ENCODE measurements around the gene CFAP65.
A peak's percentile ranks its signal among the peaks of the same experiment; 100 is the strongest.

Gene CFAP65

DNA sequence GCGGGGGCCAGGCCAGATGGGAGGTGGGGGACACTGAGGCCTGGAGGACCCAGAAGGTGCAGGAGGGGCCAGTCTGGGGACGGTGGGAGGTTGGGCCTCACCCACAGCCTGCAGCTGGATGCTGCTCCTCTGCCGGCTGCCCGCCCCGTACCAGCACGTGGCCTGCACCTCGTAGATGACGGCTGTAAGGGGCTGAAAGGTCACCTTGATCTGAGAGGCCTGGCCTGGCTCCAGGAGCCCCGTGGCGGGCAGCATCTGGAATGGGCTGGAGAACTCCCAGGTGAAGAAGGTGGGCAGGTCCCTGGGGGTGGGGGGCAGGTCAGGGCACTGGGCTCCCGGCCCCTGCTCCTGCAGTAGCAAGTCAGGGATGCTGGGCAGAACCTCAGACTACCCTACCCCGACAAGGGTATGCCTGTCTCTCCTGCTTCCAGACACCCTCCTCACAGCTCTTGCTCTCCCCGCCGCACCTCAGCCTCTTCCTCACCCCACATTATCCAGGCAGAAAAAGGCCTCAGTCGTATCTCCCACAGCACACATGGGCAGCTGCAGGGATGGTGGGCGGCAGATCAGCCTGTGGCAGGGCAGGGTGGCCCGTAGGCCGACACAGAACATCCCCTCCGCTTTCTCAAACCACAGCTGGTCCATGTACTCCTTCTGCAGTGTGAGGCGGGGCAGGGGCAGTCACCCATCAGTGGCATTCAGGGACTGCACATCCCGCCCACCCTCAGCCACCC is 10.1 kb downstream of the CFAP65 start:
- no peak overlapping the region for H3K9ac ChIP-seq (ENCODE audit: low read length)
- no CpG with 5 or more reads among the region's 21 CpGs for WGBS (ENCODE audit: extremely low coverage, insufficient coverage, low lambda C conversion rate)
- no peak overlapping the region for H2BK120ac ChIP-seq (ENCODE audit: low read depth, low read length)
- no peaks in the 10 kb centered on the region for H3K79me2 ChIP-seq (ENCODE audit: control insufficient read depth, insufficient read depth, low read length)
- no peak overlapping the region for H2BK15ac ChIP-seq (replicated peaks; ENCODE audit: low read depth)
- no peak overlapping the region for H2AK5ac ChIP-seq (ENCODE audit: low read length)
- no peak overlapping the region for H3K27ac ChIP-seq (ENCODE audit: low read depth, low read length)
- H2BK5ac ChIP-seq (ENCODE audit: low read length) = no peak overlapping the region
- no peak overlapping the region for H4K8ac ChIP-seq (ENCODE audit: low read depth, low read length)
- no peak overlapping the region for H3K56ac ChIP-seq (ENCODE audit: low read length)
- no peak overlapping the region for H3K4ac ChIP-seq (ENCODE audit: low read depth, low read length)
- H3K4me2 ChIP-seq (ENCODE audit: low read length) = no peak overlapping the region
- DNase-seq = no peak
- H4K5ac ChIP-seq (ENCODE audit: low read length) = no peak overlapping the region
- no peaks in the 10 kb centered on the region for H3K36me3 ChIP-seq (ENCODE audit: control insufficient read depth, insufficient read depth, low read length)
- no peak overlapping the region for H3K18ac ChIP-seq (ENCODE audit: low read length)
- no peaks in the 10 kb centered on the region for H3K79me1 ChIP-seq (ENCODE audit: low read length)
- H3K4me3 ChIP-seq (ENCODE audit: low read length) = no peak overlapping the region
- no peak overlapping the region for H3K23ac ChIP-seq (ENCODE audit: low read length)
- H3K27me3 ChIP-seq (ENCODE audit: insufficient read depth, low read length, poor library complexity) = no peaks in the 10 kb centered on the region
- no peaks in the 10 kb centered on the region for H3K4me1 ChIP-seq (ENCODE audit: control insufficient read depth, low read depth, low read length)

DNA sequence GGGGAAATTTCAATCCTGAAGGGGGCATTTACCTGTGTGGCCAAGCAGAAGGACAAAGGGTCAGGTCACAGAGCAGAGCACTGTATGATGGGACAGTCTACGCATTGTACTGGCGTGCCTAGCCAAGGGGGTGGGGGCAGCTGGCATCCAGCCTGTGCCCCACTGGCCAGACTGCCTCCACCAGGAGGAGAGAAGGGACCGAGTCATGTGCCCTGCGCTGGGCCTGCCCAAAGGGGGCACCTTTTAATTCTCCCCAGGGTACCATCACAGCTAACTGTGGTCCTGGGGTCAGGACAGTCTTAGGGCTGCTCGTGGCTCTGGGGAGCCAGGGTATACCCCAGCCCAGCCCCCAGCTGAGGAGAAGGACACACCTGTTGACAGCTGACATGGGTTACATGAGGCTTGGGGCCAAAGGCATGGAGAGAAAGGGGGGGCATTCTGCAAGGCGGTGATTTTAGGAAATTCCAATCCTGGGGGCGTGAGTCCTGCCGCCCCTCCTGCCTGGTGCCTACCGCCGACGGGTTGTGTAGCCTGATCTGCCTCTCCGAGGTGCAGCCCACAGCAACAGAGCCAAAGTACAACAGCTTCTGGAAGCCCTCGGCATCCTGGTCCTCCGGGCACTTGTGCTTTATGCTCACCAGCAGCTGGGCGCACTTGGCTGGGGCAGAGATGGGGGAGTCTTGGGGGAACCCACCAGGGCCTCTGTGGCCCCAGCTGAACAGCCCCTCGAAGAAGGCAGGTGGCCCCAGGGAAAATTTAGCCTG is 11.0 kb downstream of the CFAP65 start:
- no peak overlapping the region for H2BK5ac ChIP-seq (ENCODE audit: low read length)
- DNase-seq = no peak
- no peak overlapping the region for H2AK5ac ChIP-seq (ENCODE audit: low read length)
- H4K5ac ChIP-seq (ENCODE audit: low read length) = no peak overlapping the region
- H3K18ac ChIP-seq (ENCODE audit: low read length) = no peak overlapping the region
- H3K4me3 ChIP-seq (ENCODE audit: low read length) = no peak overlapping the region
- H2BK120ac ChIP-seq (ENCODE audit: low read depth, low read length) = no peak overlapping the region
- no peak overlapping the region for H3K9ac ChIP-seq (ENCODE audit: low read length)
- H4K8ac ChIP-seq (ENCODE audit: low read depth, low read length) = no peak overlapping the region
- H2BK15ac ChIP-seq (replicated peaks; ENCODE audit: low read depth) = no peak overlapping the region
- H3K4me1 ChIP-seq (ENCODE audit: control insufficient read depth, low read depth, low read length) = no peaks in the 10 kb centered on the region
- no CpG with 5 or more reads among the region's 16 CpGs for WGBS (ENCODE audit: extremely low coverage, insufficient coverage, low lambda C conversion rate)
- no peak overlapping the region for H3K4ac ChIP-seq (ENCODE audit: low read depth, low read length)
- no peak overlapping the region for H3K23ac ChIP-seq (ENCODE audit: low read length)
- H3K56ac ChIP-seq (ENCODE audit: low read length) = no peak overlapping the region
- no peak overlapping the region for H3K27ac ChIP-seq (ENCODE audit: low read depth, low read length)
- H3K36me3 ChIP-seq (ENCODE audit: control insufficient read depth, insufficient read depth, low read length) = no peaks in the 10 kb centered on the region
- H3K79me1 ChIP-seq (ENCODE audit: low read length) = no peaks in the 10 kb centered on the region
- no peak overlapping the region for H3K4me2 ChIP-seq (ENCODE audit: low read length)
- no peaks in the 10 kb centered on the region for H3K27me3 ChIP-seq (ENCODE audit: insufficient read depth, low read length, poor library complexity)
- H3K79me2 ChIP-seq (ENCODE audit: control insufficient read depth, insufficient read depth, low read length) = no peaks in the 10 kb centered on the region

DNA sequence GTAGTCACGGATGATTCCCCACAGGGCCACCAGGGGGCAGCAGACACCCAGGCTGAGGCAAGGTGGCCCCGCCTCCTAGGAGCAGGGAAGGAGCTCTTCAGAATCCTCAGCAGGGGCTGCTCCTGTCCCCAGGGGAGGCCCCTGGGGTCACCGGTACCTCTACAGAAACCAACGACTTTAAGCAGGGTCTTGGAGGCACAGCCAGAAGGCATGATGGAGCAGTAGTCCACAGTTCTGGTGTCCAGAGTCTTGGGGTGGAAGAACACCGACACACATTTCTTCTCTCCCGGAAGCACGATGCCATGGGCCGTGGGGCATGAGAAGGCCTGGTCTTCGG is 11.5 kb downstream of the CFAP65 start:
- WGBS (ENCODE audit: extremely low coverage, insufficient coverage, low lambda C conversion rate) = no CpG with 5 or more reads among the region's 9 CpGs
- no peak overlapping the region for H3K4me2 ChIP-seq (ENCODE audit: low read length)
- H3K4me1 ChIP-seq (ENCODE audit: control insufficient read depth, low read depth, low read length) = no peaks in the 10 kb centered on the region
- no peak overlapping the region for H2BK120ac ChIP-seq (ENCODE audit: low read depth, low read length)
- H3K4ac ChIP-seq (ENCODE audit: low read depth, low read length) = no peak overlapping the region
- no peak overlapping the region for H2BK15ac ChIP-seq (replicated peaks; ENCODE audit: low read depth)
- no peak overlapping the region for H2AK5ac ChIP-seq (ENCODE audit: low read length)
- no peak overlapping the region for H2BK5ac ChIP-seq (ENCODE audit: low read length)
- no peak overlapping the region for H3K56ac ChIP-seq (ENCODE audit: low read length)
- no peaks in the 10 kb centered on the region for H3K79me1 ChIP-seq (ENCODE audit: low read length)
- H3K36me3 ChIP-seq (ENCODE audit: control insufficient read depth, insufficient read depth, low read length) = no peaks in the 10 kb centered on the region
- DNase-seq = peak; percentile 85
- no peak overlapping the region for H3K9ac ChIP-seq (ENCODE audit: low read length)
- H3K27ac ChIP-seq (ENCODE audit: low read depth, low read length) = no peak overlapping the region
- H3K79me2 ChIP-seq (ENCODE audit: control insufficient read depth, insufficient read depth, low read length) = no peaks in the 10 kb centered on the region
- no peaks in the 10 kb centered on the region for H3K27me3 ChIP-seq (ENCODE audit: insufficient read depth, low read length, poor library complexity)
- H4K8ac ChIP-seq (ENCODE audit: low read depth, low read length) = no peak overlapping the region
- no peak overlapping the region for H3K4me3 ChIP-seq (ENCODE audit: low read length)
- no peak overlapping the region for H3K18ac ChIP-seq (ENCODE audit: low read length)
- H3K23ac ChIP-seq (ENCODE audit: low read length) = no peak overlapping the region
- no peak overlapping the region for H4K5ac ChIP-seq (ENCODE audit: low read length)

DNA sequence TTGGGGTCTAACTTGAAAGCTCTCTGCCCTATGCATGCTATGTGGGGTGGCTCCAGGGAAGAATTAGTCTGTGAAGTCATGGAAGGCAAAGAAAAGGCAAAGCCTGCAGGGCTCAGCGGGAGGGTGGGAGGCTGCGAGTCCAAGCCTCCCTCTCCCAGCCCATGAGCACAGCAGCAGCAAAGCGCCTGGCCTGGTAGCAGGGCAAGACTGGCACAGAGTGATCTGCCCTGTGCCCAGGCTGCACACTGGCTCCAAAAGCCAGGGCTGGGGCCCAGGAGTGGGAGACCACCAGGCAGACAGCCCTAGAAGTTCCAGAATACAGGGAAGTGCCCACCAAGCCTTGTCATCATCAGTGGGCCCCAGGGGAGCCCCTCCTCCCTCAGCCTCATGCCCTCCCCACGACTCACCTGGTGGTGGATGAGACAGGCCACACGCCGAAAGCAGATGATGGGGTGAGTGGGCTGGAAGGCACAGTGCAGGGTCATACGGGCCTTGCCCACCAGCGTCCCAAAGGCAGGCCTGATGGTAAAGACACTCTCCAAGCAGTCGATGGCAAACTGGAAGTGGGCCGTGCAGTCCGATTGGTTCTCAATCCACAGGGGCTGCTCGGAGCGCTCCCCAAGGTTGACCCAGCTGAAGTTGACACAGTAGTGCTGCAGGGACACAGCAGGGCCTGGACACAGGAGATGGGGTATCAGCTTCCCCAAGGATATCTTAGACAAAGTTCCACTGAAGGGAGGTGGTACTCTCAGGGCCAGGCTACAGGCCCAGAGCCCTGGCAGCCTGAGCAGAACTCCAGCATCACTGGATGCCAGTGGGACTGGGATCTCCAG is 12.1 kb downstream of the CFAP65 start:
- Histone ChIP-seq H3K23ac (ENCODE audit: low read length) (no peak overlapping the region), H3K27me3 (ENCODE audit: insufficient read depth, low read length, poor library complexity) (no peaks in the 10 kb centered on the region), H2BK15ac (replicated peaks; ENCODE audit: low read depth) (no peak overlapping the region), H4K8ac (ENCODE audit: low read depth, low read length) (no peak overlapping the region), H4K5ac (ENCODE audit: low read length) (no peak overlapping the region), H2BK5ac (ENCODE audit: low read length) (no peak overlapping the region), H3K4me1 (ENCODE audit: control insufficient read depth, low read depth, low read length) (no peaks in the 10 kb centered on the region), H2AK5ac (ENCODE audit: low read length) (no peak overlapping the region), H3K79me1 (ENCODE audit: low read length) (no peaks in the 10 kb centered on the region), H3K4ac (ENCODE audit: low read depth, low read length) (no peak overlapping the region), H3K79me2 (ENCODE audit: control insufficient read depth, insufficient read depth, low read length) (no peaks in the 10 kb centered on the region), H2BK120ac (ENCODE audit: low read depth, low read length) (no peak overlapping the region), H3K9ac (ENCODE audit: low read length) (no peak overlapping the region), H3K36me3 (ENCODE audit: control insufficient read depth, insufficient read depth, low read length) (no peaks in the 10 kb centered on the region), H3K18ac (ENCODE audit: low read length) (no peak overlapping the region), H3K56ac (ENCODE audit: low read length) (no peak overlapping the region), H3K4me3 (ENCODE audit: low read length) (no peak overlapping the region), H3K27ac (ENCODE audit: low read depth, low read length) (no peak overlapping the region), H3K4me2 (ENCODE audit: low read length) (no peak overlapping the region)
- DNase-seq = no peak
- WGBS (ENCODE audit: extremely low coverage, insufficient coverage, low lambda C conversion rate) = no CpG with 5 or more reads among the region's 13 CpGs

DNA sequence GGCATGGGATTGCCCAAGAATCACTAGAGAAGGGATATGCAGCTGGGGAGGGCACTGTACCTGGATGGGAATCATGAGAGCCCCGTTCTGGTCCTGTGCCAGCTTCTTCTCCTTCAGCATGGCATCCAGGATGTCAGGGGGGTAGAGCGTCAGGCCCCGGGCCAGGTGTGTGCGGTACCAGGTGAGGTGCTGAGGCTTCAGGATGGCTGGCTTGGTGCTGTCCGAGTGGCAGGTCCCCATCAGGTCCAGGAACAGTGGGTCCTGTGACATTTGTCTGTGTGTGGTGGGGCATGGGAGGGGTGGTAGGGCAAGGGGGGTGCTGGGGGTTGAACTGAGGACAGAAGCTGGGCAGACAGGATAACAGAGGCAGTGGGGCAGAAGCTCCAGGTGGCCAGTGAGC is 13.2 kb downstream of the CFAP65 start:
- Histone ChIP-seq H3K36me3 (ENCODE audit: control insufficient read depth, insufficient read depth, low read length) (no peaks in the 10 kb centered on the region), H3K56ac (ENCODE audit: low read length) (no peak overlapping the region), H3K79me1 (ENCODE audit: low read length) (no peaks in the 10 kb centered on the region), H3K4me2 (ENCODE audit: low read length) (no peak overlapping the region), H4K8ac (ENCODE audit: low read depth, low read length) (no peak overlapping the region), H3K27me3 (ENCODE audit: insufficient read depth, low read length, poor library complexity) (no peaks in the 10 kb centered on the region), H2BK15ac (replicated peaks; ENCODE audit: low read depth) (no peak overlapping the region), H4K5ac (ENCODE audit: low read length) (no peak overlapping the region), H3K4me1 (ENCODE audit: control insufficient read depth, low read depth, low read length) (no peaks in the 10 kb centered on the region), H2AK5ac (ENCODE audit: low read length) (no peak overlapping the region), H2BK120ac (ENCODE audit: low read depth, low read length) (no peak overlapping the region), H3K9ac (ENCODE audit: low read length) (no peak overlapping the region), H3K27ac (ENCODE audit: low read depth, low read length) (no peak overlapping the region), H3K23ac (ENCODE audit: low read length) (no peak overlapping the region), H2BK5ac (ENCODE audit: low read length) (no peak overlapping the region), H3K79me2 (ENCODE audit: control insufficient read depth, insufficient read depth, low read length) (no peaks in the 10 kb centered on the region), H3K4me3 (ENCODE audit: low read length) (no peak overlapping the region), H3K4ac (ENCODE audit: low read depth, low read length) (no peak overlapping the region), H3K18ac (ENCODE audit: low read length) (no peak overlapping the region)
- WGBS (ENCODE audit: extremely low coverage, insufficient coverage, low lambda C conversion rate) = no CpG with 5 or more reads among the region's 5 CpGs
- no peak for DNase-seq

Data from mesendoderm (in vitro differentiated cells).